B cell (primary cell): ENCODE data around the gene DLG2. TPM values are rescaled to one million over a fixed set of nuclear protein-coding genes. Genes with fewer than 3 reads are reported as not detected.

Source experiments
- ATAC-seq: fragments of 200-7000 bp; cut with Tn5 transposase; one replicate; pipeline ENCODE4 v1.10.0; 2021; ENCODE audit warnings: low read depth, mild to moderate bottlenecking, moderate number of reproducible peaks, moderate library complexity
- CTCF ChIA-PET: fragments of 350-600 bp; sonication (Branson Sonifier 250); formaldehyde crosslinking; loops from one replicate; lab custom pipeline; 2021; ENCODE audit warnings: antibody characterized with exemption, inconsistent platforms; lab: Charles Lee
- POLR2A ChIA-PET: fragments of 350-600 bp; sonication (Branson Sonifier 250); formaldehyde crosslinking; loops from one replicate; lab custom pipeline; 2021; ENCODE audit warnings: antibody characterized with exemption; lab: Charles Lee
- DNase-seq: peaks from one replicate; pipeline ENCODE4 v3.0.0; 2013
- H2AFZ ChIP-seq: 2 replicates; pipeline ENCODE4 v1.6.1; 2012; ENCODE audit warnings: mild to moderate bottlenecking, low read depth, low read length; ENCODE audit not compliant: insufficient read depth, poor library complexity, severe bottlenecking
- H3K27ac ChIP-seq, 2 donors: 1 replicate in 1 of 2; 2 replicates in 1 of 2; pipeline ENCODE4 v1.5.1; 2012 to 2013; ENCODE audit warnings: low read length in 2 of 2, mild to moderate bottlenecking in 2 of 2, moderate library complexity in 1 of 2
- H3K27me3 ChIP-seq, 4 experiments: fragments of 200-600 bp in 1 of 4; sonication (generic) in 1 of 4; replicated peaks in 1 of 4; 1 replicate in 2 of 4; 2 replicates in 2 of 4; pipeline versions ENCODE4 v1.6.1 to v1.7.0; 2013 to 2016; ENCODE audit warnings: low read length in 3 of 4, mild to moderate bottlenecking in 2 of 4, mixed read lengths in 1 of 4, moderate library complexity in 1 of 4; ENCODE audit not compliant: insufficient read depth in 4 of 4, control insufficient read depth in 3 of 4; ENCODE audit errors: control extremely low read depth in 1 of 4
- H3K36me3 ChIP-seq, 2 experiments: replicated peaks in 1 of 2; 1 replicate in 1 of 2; 2 replicates in 1 of 2; pipeline versions ENCODE4 v1.6.1 to v1.7.1; 2013; ENCODE audit warnings: low read length in 1 of 2; ENCODE audit not compliant: insufficient read depth in 2 of 2, control insufficient read depth in 1 of 2; ENCODE audit errors: control extremely low read depth in 1 of 2, extremely low read depth in 1 of 2
- H3K4me1 ChIP-seq, 2 donors: fragments of 200-600 bp in 1 of 2; sonication (generic) in 1 of 2; 1 replicate in 1 of 2; 2 replicates in 1 of 2; pipeline versions ENCODE4 v1.5.1 to v1.6.1; 2013 to 2017; ENCODE audit warnings: low read length in 2 of 2; ENCODE audit not compliant: control insufficient read depth in 2 of 2, insufficient read depth in 2 of 2
- H3K4me2 ChIP-seq: replicated peaks from 2 replicates; pipeline ENCODE3; 2012; ENCODE audit warnings: mild to moderate bottlenecking, low read depth, low read length; ENCODE audit not compliant: poor library complexity, severe bottlenecking
- H3K4me3 ChIP-seq, 5 experiments: fragments of 200-600 bp in 1 of 5; sonication (generic) in 1 of 5; 1 replicate in 3 of 5; 2 replicates in 2 of 5; pipeline versions ENCODE4 v1.5.1 to v1.7.0; 2011 to 2016; ENCODE audit warnings: low read length in 4 of 5, mild to moderate bottlenecking in 4 of 5, low read depth in 2 of 5, control low read depth in 1 of 5, moderate library complexity in 1 of 5; ENCODE audit not compliant: insufficient read depth in 1 of 5; ENCODE audit errors: control extremely low read depth in 1 of 5, extremely low read depth in 1 of 5
- H3K79me2 ChIP-seq: fragments of 200-600 bp; sonication (generic); one replicate; pipeline ENCODE4 v1.6.0; 2016; ENCODE audit warnings: low read length; ENCODE audit not compliant: control insufficient read depth, insufficient read depth
- H3K9ac ChIP-seq: fragments of 200-600 bp; sonication (generic); 2 replicates; pipeline ENCODE4 v1.6.1; 2017; ENCODE audit warnings: mild to moderate bottlenecking, low read length, moderate library complexity
- H3K9me3 ChIP-seq, 3 donors: one replicate each; pipeline versions ENCODE4 v1.6.1 to v1.7.1; 2013; ENCODE audit warnings: low read length in 2 of 3; ENCODE audit not compliant: control insufficient read depth in 2 of 3, insufficient read depth in 1 of 3; ENCODE audit errors: control extremely low read depth in 1 of 3
- H4K20me1 ChIP-seq: 2 replicates; pipeline ENCODE4 v1.6.0; 2012; ENCODE audit warnings: mild to moderate bottlenecking, low read length; ENCODE audit not compliant: insufficient read depth, control insufficient read depth, poor library complexity, severe bottlenecking
- H3K27ac Mint-ChIP-seq: one replicate; pipeline ENCODE4 v1.8.0; 2021; ENCODE audit warnings: mixed read lengths
- H3K27me3 Mint-ChIP-seq: one replicate; pipeline ENCODE4 v1.8.0; 2021; ENCODE audit warnings: mixed read lengths
- H3K4me1 Mint-ChIP-seq: one replicate; pipeline ENCODE4 v1.8.0; 2021; ENCODE audit warnings: mixed read lengths
- H3K4me3 Mint-ChIP-seq: one replicate; pipeline ENCODE4 v1.8.0; 2021; ENCODE audit warnings: mixed read lengths
- H3K9me3 Mint-ChIP-seq: one replicate; pipeline ENCODE4 v1.8.0; 2022; ENCODE audit warnings: mixed read lengths; ENCODE audit not compliant: insufficient read depth
- EZH2 ChIP-seq: IDR thresholded peaks from 2 replicates; pipeline ENCODE4 v1.6.1; 2012; ENCODE audit warnings: borderline replicate concordance, low read depth, mild to moderate bottlenecking, moderate library complexity, low read length; ENCODE audit not compliant: insufficient read depth, poor library complexity, severe bottlenecking
- WGBS: methylation state at CpG from one replicate; pipeline ENCODE4 v1.1.5; 2013; ENCODE audit warnings: missing lambda C conversion rate; ENCODE audit not compliant: insufficient coverage; 5-methylcytosine and 5-hydroxymethylcytosine counted together
- intact Hi-C: fragments of 100-400 bp; cut with micrococcal nuclease; formaldehyde crosslinking; loops from one replicate; pipeline ENCODE4 v1.10.0; 2022
- polyA plus RNA-seq: library from polyadenylated mRNA; depleted of rRNA; stranded (reverse); fragments of >200 nt; gene quantifications from 2 replicates; pipeline ENCODE4 v1.2.3, GENCODE V29; 2012
- total RNA-seq, 2 donors: library from RNA; stranded (reverse); fragments of 120-200 nt in 1 of 2; gene quantifications; 1 replicate in 1 of 2; 2 replicates in 1 of 2; pipeline versions ENCODE4 v1.2.3 to v1.2.4, GENCODE V29; 2013 to 2022
- TF ChIP-seq, protein P1 (sequence below): fragments of 200-600 bp; IDR thresholded peaks from one replicate; pipeline ENCODE4 v1.8.0; 2022; ENCODE audit warnings: antibody characterized with exemption, mild to moderate bottlenecking

Gene DLG2
- total and polyA plus RNA-seq, 2 donors (not counting 1 experiment from before 2014, with no cell fraction given) = 0.54 to 5.4 TPM

DNA sequence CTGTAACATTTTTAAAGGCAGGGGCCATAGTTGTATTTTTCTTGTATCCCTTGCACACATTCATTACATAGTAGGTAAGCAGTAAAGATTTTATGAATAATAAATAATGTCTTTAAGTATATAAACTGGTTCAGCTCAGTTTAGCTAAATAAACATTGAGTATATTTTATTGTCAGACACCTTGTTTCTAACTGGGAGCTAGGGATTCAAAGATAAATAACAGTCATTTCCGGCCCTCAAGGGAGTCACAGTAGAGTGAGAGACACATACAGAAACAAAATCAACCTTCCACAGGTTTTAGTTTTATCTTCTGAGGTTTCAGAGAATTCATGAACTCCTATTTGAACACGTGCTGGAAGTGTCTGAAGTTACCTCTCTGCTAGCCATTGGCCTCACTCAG is 760.2 kb downstream of the DLG2 start:
- Histone ChIP-seq H3K79me2 (no peaks in the 10 kb centered on the region), H3K9ac (no peak overlapping the region), H4K20me1 (no peaks in the 10 kb centered on the region), H2AFZ (no peak overlapping the region), H3K4me1 (no peaks in the 10 kb centered on the region), H3K27ac (no peak overlapping the region), H3K36me3 (no peaks in the 10 kb centered on the region), H3K4me3 (no peak overlapping the region), H3K9me3 (no peaks in the 10 kb centered on the region), H3K27me3 (no peaks in the 10 kb centered on the region), H3K4me2 (no peak overlapping the region)
- H3K9me3 Mint-ChIP-seq = no peaks in the 10 kb centered on the region
- no peak overlapping the region for H3K4me3 Mint-ChIP-seq
- peaks cover 10% of the 10 kb centered on the region for H3K27me3 Mint-ChIP-seq
- WGBS = 82% methylated on average over 2 of the region's 2 CpGs
- CTCF ChIA-PET = no interaction called here
- intact Hi-C loops = no loop called here
- H3K4me1 Mint-ChIP-seq = no peaks in the 10 kb centered on the region
- no peak for TF ChIP-seq EZH2
- TF ChIP-seq, protein P1, sequence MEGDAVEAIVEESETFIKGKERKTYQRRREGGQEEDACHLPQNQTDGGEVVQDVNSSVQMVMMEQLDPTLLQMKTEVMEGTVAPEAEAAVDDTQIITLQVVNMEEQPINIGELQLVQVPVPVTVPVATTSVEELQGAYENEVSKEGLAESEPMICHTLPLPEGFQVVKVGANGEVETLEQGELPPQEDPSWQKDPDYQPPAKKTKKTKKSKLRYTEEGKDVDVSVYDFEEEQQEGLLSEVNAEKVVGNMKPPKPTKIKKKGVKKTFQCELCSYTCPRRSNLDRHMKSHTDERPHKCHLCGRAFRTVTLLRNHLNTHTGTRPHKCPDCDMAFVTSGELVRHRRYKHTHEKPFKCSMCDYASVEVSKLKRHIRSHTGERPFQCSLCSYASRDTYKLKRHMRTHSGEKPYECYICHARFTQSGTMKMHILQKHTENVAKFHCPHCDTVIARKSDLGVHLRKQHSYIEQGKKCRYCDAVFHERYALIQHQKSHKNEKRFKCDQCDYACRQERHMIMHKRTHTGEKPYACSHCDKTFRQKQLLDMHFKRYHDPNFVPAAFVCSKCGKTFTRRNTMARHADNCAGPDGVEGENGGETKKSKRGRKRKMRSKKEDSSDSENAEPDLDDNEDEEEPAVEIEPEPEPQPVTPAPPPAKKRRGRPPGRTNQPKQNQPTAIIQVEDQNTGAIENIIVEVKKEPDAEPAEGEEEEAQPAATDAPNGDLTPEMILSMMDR = no peak
- ATAC-seq (no peak), DNase-seq (no peak)
- POLR2A ChIA-PET = no interaction called here
- H3K27ac Mint-ChIP-seq = no peak overlapping the region

GRCh38 chr11:84865791-84866535 is 761.2 kb downstream of the DLG2 start:
- Mint-ChIP-seq H3K27me3 (peaks cover 10% of the 10 kb centered on the region), H3K27ac (no peak overlapping the region), H3K9me3 (no peaks in the 10 kb centered on the region), H3K4me3 (no peak overlapping the region), H3K4me1 (no peaks in the 10 kb centered on the region)
- DNase-seq = no peak
- no peaks in the 10 kb centered on the region for H4K20me1 ChIP-seq
- H3K79me2 ChIP-seq = no peaks in the 10 kb centered on the region
- no peaks in the 10 kb centered on the region for H3K27me3 ChIP-seq
- TF ChIP-seq EZH2 = no peak
- TF ChIP-seq, protein P1 = no peak
- no peaks in the 10 kb centered on the region for H3K36me3 ChIP-seq
- no peak overlapping the region for H3K4me2 ChIP-seq
- ChIA-PET CTCF (no interaction called here), POLR2A (no interaction called here)
- intact Hi-C loops = no loop called here
- H3K4me3 ChIP-seq = no peak overlapping the region
- H3K4me1 ChIP-seq = no peaks in the 10 kb centered on the region
- ATAC-seq = no peak
- 100% methylated on average over 1 of the region's 1 CpG for WGBS
- H3K27ac ChIP-seq = no peak overlapping the region
- H3K9me3 ChIP-seq = no peaks in the 10 kb centered on the region
- H2AFZ ChIP-seq = no peak overlapping the region
- H3K9ac ChIP-seq = no peak overlapping the region
